ENCODE data around the gene RTN4. TPM values are rescaled to one million over a fixed set of nuclear protein-coding genes. Genes with fewer than 3 reads are reported as not detected.

Gene RTN4
- total and polyA plus RNA-seq, 5 donors from 2014 or later, result 84.2 to 151 (median 102) TPM

DNA sequence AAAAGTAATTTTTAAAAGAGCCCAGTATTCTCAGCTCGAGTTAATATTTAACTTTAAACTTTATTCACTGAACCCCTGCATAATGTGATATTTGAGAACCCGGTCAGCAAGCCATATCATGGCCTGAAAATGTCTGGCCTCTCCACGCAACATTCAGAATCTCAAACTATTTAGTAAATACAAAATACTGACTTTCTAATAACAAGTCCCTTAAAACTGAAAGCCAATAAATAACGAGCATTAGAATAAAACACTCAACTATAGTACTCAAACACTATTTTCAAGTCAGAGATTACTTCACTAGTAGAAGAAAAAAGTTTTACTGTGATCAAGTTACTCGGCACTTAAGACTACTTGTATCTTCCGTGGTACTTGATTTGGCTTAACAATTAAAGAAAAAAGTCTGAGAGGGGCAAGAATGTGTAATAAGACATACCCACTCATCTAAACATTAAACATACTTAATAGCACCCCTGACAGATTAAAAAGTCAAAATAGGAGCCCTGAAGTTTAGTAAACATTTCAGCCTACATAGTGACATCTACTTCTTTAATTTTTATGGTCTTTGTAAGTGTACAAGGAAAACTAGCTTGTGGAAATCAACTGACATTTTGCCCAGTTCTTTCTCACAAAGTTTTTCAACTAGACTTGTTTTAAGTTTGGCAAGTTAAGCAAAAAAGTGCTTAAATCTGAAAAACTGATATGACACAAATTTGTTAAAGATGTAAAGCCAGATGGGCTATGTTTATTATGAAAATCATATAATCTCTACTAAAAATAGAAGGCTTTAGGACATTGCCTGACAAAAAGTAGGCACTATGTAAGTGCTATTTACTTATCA lies 38.2 kb downstream of the RTN4 start:
- peak overlapping the region in 2 of 4 donors; percentile 44 to 79 for H3K4me3 Mint-ChIP-seq
- no peak for ATAC-seq (ENCODE audit: low read depth in 2 of 2)
- peak overlapping the region; percentile 34 to 95 (median 86) for H3K27ac Mint-ChIP-seq
- H3K27me3 Mint-ChIP-seq, result no peaks in the 10 kb centered on the region
- DNase-seq, result no peak
- Histone ChIP-seq H3K36me3 (ENCODE audit: control insufficient read depth, insufficient read depth, low read length) (no peaks in the 10 kb centered on the region), H3K27ac (ENCODE audit: insufficient read depth, low read length, poor library complexity, severe bottlenecking) (no peak overlapping the region), H3K27me3 (ENCODE audit: control insufficient read depth, insufficient read depth, low read length) (no peaks in the 10 kb centered on the region), H3K9me3 (ENCODE audit: control insufficient read depth in 2 of 2, low read length in 2 of 2) (no peaks in the 10 kb centered on the region), H3K4me3 (ENCODE audit: low read depth, low read length) (peak overlapping the region; percentile 38), H3K4me1 (ENCODE audit: control insufficient read depth, insufficient read depth, low read length, poor library complexity, severe bottlenecking) (peaks cover 47% of the 10 kb centered on the region)
- H3K9me3 Mint-ChIP-seq, result no peaks in the 10 kb centered on the region
- peaks cover 44 to 75% (median 60%) of the 10 kb centered on the region in 4 donors for H3K4me1 Mint-ChIP-seq
- H3K36me3 Mint-ChIP-seq, result no peaks in the 10 kb centered on the region

DNA sequence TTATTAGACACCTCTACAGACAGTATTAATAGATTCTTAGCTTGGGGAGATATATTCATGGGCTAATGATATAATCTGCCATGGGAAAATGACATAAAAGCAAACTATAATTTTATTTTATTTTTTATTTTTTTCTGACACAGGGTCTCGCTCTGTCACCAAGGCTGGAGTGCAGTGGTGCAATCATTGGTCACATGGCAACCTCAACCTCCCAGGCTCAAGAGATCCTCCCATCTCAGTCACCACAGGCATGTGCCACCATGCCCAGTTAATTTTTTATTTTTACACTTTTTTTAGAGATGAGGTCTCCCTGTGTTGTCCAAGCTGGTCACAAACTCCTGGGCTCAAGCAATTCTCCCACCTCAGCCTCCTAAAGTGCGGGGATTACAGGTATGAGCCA lies 39.3 kb downstream of the RTN4 start:
- Mint-ChIP-seq H3K36me3 (no peaks in the 10 kb centered on the region), H3K4me1 (peaks cover 54 to 84% (median 71%) of the 10 kb centered on the region in 4 donors), H3K9me3 (no peaks in the 10 kb centered on the region), H3K4me3 (peak overlapping the region; percentile 91 to 98 (median 93)), H3K27me3 (no peaks in the 10 kb centered on the region), H3K27ac (peak overlapping the region; percentile 86 to 95 (median 92))
- DNase-seq, result no peak
- peak overlapping the region; percentile 98 for H3K4me3 ChIP-seq (ENCODE audit: low read depth, low read length)
- ATAC-seq (ENCODE audit: low read depth in 2 of 2), result no peak
- no peaks in the 10 kb centered on the region for H3K27me3 ChIP-seq (ENCODE audit: control insufficient read depth, insufficient read depth, low read length)
- H3K27ac ChIP-seq (ENCODE audit: insufficient read depth, low read length, poor library complexity, severe bottlenecking), result peak overlapping the region; percentile 73
- peaks cover 57% of the 10 kb centered on the region for H3K4me1 ChIP-seq (ENCODE audit: control insufficient read depth, insufficient read depth, low read length, poor library complexity, severe bottlenecking)
- H3K36me3 ChIP-seq (ENCODE audit: control insufficient read depth, insufficient read depth, low read length), result no peaks in the 10 kb centered on the region
- H3K9me3 ChIP-seq (ENCODE audit: control insufficient read depth in 2 of 2, low read length in 2 of 2), result no peaks in the 10 kb centered on the region

DNA sequence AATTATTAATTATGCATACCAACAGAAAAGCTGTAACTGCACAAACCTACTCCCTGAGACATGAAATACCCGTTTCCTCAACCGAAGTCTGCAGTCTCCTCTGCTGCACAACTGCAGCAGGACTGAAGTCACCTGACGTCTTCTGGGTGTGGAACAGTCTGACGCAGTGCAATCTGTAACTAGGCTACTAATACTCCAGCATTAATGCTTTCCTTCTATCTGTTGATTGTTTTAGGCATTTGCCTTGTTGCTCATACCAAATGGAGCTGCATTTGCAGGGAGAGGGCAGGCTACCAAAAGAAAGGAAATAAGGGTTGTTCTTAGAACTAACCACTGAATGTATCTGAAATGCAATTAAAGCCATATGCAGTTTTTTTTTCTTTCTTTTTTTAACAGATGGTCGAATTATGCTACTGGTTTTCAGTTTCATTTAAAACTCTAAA lies 40.1 kb downstream of the RTN4 start:
- H3K4me1 Mint-ChIP-seq, result peaks cover 54 to 88% (median 71%) of the 10 kb centered on the region in 4 donors
- peaks cover 57% of the 10 kb centered on the region for H3K4me1 ChIP-seq (ENCODE audit: control insufficient read depth, insufficient read depth, low read length, poor library complexity, severe bottlenecking)

DNA sequence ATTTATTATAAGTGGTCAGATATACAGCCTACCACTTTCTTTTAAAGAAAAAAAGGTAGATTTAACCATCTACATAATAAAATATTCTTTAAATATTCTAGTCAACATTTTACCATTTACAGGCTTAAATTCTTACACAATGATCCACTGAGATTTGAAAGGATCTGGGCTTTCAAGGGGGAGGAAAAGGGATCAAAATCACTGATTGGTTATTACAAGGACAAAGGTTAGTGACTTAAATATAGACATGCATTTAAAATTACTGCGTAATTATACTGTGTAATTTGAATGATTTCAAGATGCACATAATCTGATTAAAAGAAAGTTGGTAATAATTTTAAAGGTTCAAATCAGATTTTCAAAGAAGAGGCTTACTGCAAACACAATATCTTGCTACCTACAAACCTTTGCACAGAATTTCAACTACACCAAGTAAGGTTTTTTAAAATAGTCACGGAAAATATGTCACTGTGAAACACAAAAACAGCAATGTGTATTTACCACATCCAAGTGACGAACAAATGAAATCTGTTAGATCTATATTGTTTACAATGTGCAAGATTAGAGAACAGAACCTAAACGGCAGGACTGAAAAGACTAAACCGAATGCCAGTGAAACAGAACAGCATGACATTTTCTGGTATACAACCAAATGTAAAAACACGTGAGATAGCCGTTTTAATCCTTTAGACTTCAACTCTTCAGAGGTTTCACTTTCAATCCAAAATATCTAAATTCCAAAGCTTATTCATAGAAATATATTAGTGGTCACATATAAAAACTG lies 40.8 kb downstream of the RTN4 start:
- Mint-ChIP-seq H3K27me3 (no peaks in the 10 kb centered on the region), H3K4me3 (peak overlapping the region; percentile 91 to 98 (median 93)), H3K27ac (peak overlapping the region; percentile 86 to 95 (median 92)), H3K4me1 (peaks cover 56 to 87% (median 72%) of the 10 kb centered on the region in 4 donors), H3K36me3 (peaks cover 4% of the 10 kb centered on the region), H3K9me3 (no peaks in the 10 kb centered on the region)
- no peaks in the 10 kb centered on the region for H3K27me3 ChIP-seq (ENCODE audit: control insufficient read depth, insufficient read depth, low read length)
- H3K36me3 ChIP-seq (ENCODE audit: control insufficient read depth, insufficient read depth, low read length), result no peaks in the 10 kb centered on the region
- peak; percentile 8 to 27 for ATAC-seq (ENCODE audit: low read depth in 2 of 2)
- H3K27ac ChIP-seq (ENCODE audit: insufficient read depth, low read length, poor library complexity, severe bottlenecking), result peak overlapping the region; percentile 73
- H3K4me3 ChIP-seq (ENCODE audit: low read depth, low read length), result peak overlapping the region; percentile 98
- H3K4me1 ChIP-seq (ENCODE audit: control insufficient read depth, insufficient read depth, low read length, poor library complexity, severe bottlenecking), result peaks cover 62% of the 10 kb centered on the region
- no peaks in the 10 kb centered on the region for H3K9me3 ChIP-seq (ENCODE audit: control insufficient read depth in 2 of 2, low read length in 2 of 2)
- peak in 2 of 3 donors; percentile 46 to 49 for DNase-seq

More for the DNA sequence above, 40.1 kb downstream of the RTN4 start:
- DNase-seq, result peak; percentile 17 to 82 (median 70)
- Histone ChIP-seq H3K4me3 (ENCODE audit: low read depth, low read length) (peak overlapping the region; percentile 98), H3K27me3 (ENCODE audit: control insufficient read depth, insufficient read depth, low read length) (no peaks in the 10 kb centered on the region), H3K36me3 (ENCODE audit: control insufficient read depth, insufficient read depth, low read length) (no peaks in the 10 kb centered on the region), H3K27ac (ENCODE audit: insufficient read depth, low read length, poor library complexity, severe bottlenecking) (peak overlapping the region; percentile 73), H3K9me3 (ENCODE audit: control insufficient read depth in 2 of 2, low read length in 2 of 2) (no peaks in the 10 kb centered on the region)
- Mint-ChIP-seq H3K27me3 (no peaks in the 10 kb centered on the region), H3K9me3 (no peaks in the 10 kb centered on the region), H3K36me3 (no peaks in the 10 kb centered on the region), H3K27ac (peak overlapping the region; percentile 86 to 95 (median 92)), H3K4me3 (peak overlapping the region; percentile 91 to 98 (median 93))
- ATAC-seq (ENCODE audit: low read depth in 2 of 2), result peak; percentile 94 to 95

DNA sequence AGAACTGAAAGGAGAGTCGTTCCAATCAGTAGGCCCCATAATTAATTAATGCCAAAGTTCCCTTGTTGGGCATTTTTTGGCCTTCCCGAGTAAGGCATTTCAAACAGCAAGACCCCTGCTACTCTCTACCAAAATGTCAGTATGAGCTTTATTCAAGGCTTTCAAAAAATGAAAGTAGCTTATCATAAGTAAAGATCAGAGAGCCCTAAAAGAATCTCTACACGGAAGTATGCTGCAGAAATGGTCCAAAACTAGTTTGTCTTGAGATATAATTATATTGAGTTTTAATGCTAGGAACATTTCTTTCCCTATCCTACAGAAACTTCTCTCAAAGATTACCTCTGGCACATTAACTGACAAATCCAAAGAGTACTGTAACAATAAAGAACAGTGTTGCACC lies 43.9 kb downstream of the RTN4 start:
- DNase-seq (peak in 2 of 3 donors; percentile 12 to 34), ATAC-seq (ENCODE audit: low read depth in 2 of 2) (no peak)
- Histone ChIP-seq H3K36me3 (ENCODE audit: control insufficient read depth, insufficient read depth, low read length) (no peaks in the 10 kb centered on the region), H3K27me3 (ENCODE audit: control insufficient read depth, insufficient read depth, low read length) (no peaks in the 10 kb centered on the region), H3K9me3 (ENCODE audit: control insufficient read depth in 2 of 2, low read length in 2 of 2) (no peaks in the 10 kb centered on the region), H3K27ac (ENCODE audit: insufficient read depth, low read length, poor library complexity, severe bottlenecking) (no peak overlapping the region), H3K4me3 (ENCODE audit: low read depth, low read length) (peak overlapping the region; percentile 98), H3K4me1 (ENCODE audit: control insufficient read depth, insufficient read depth, low read length, poor library complexity, severe bottlenecking) (peaks cover 49% of the 10 kb centered on the region)
- Mint-ChIP-seq H3K27me3 (no peaks in the 10 kb centered on the region), H3K27ac (peak overlapping the region; percentile 0 to 86 (median 55)), H3K4me1 (peaks cover 57 to 80% (median 68%) of the 10 kb centered on the region in 4 donors), H3K36me3 (peaks cover 4% of the 10 kb centered on the region), H3K9me3 (no peaks in the 10 kb centered on the region), H3K4me3 (peak overlapping the region; percentile 60 to 85 (median 70))

DNA sequence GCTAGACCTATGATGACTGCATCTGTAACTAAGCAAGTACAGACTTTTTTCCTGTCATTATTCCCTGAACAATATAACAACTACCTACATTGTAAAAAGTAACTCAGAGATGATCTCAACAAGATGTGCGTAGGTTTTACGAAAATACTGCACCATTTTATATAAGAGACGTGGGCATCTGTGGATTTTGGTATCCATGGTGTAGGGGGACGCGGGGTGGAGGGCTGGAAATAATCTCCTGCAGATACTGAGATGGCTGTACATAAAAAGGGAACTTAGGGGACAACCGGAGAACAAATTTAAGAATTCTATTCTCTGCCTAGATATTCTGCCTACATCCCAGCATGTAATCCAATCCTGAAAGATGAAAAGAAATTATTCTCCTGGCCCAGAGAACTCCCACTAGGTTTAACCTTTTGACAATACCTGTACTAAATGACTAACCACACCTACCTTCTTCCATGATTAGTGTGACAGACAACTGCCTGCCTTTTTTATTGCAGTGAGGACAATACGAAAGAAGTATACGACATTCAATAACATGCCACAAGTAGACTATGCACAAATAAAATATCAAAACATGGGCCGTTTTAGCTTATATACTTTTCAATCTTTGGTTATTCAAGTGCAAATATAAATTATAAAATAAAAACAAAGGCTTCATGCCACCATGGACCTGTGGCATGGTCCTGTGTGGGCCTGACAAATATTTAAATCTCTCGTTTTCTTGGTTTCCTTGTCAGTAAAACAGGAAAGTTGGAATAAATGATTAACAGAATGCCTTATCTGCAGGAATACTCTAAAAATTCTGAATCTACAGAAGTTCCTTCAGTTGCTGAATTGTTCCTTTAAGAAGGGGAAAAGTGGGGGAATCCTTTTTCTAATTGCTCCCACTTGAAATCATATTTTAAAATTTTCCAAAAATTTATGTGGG lies 46.3 kb downstream of the RTN4 start:
- H3K36me3 Mint-ChIP-seq, result peaks cover 4% of the 10 kb centered on the region

DNA sequence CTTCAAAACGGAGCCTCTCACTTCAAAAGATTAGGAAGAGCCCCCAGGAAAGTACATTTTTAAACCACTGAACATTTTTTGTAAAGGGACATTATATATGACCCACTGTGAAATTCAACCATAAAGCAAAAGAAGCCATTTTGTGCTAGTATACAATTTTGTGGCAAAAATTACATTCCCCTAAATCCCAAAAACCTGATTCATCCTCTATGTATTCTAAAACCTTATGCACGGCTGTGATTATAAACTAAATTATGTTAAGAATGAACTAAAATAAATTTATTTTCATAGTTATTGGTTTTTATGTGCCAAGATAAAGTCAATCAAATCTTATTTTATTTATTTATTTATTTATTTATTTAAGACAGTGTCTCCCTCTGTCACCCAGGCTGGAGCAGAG lies 48.5 kb downstream of the RTN4 start:
- Mint-ChIP-seq H3K4me1 (peaks cover 66 to 83% (median 76%) of the 10 kb centered on the region in 4 donors), H3K27me3 (no peaks in the 10 kb centered on the region), H3K36me3 (peaks cover 4% of the 10 kb centered on the region), H3K4me3 (no peak overlapping the region), H3K27ac (peak overlapping the region in 1 of 3 donors; percentile 92), H3K9me3 (no peaks in the 10 kb centered on the region)
- H3K4me1 ChIP-seq (ENCODE audit: control insufficient read depth, insufficient read depth, low read length, poor library complexity, severe bottlenecking), result peaks cover 40% of the 10 kb centered on the region
- no peaks in the 10 kb centered on the region for H3K27me3 ChIP-seq (ENCODE audit: control insufficient read depth, insufficient read depth, low read length)
- no peaks in the 10 kb centered on the region for H3K36me3 ChIP-seq (ENCODE audit: control insufficient read depth, insufficient read depth, low read length)
- no peak overlapping the region for H3K4me3 ChIP-seq (ENCODE audit: low read depth, low read length)
- no peak overlapping the region for H3K27ac ChIP-seq (ENCODE audit: insufficient read depth, low read length, poor library complexity, severe bottlenecking)
- DNase-seq, result no peak
- ATAC-seq (ENCODE audit: low read depth in 2 of 2), result no peak
- H3K9me3 ChIP-seq (ENCODE audit: control insufficient read depth in 2 of 2, low read length in 2 of 2), result no peaks in the 10 kb centered on the region

More for the DNA sequence above, 46.3 kb downstream of the RTN4 start:
- Mint-ChIP-seq H3K27me3 (no peaks in the 10 kb centered on the region), H3K4me3 (peak overlapping the region in 1 of 4 donors; percentile 4), H3K9me3 (no peaks in the 10 kb centered on the region), H3K4me1 (peaks cover 61 to 80% (median 70%) of the 10 kb centered on the region in 4 donors), H3K27ac (no peak overlapping the region)
- ATAC-seq (ENCODE audit: low read depth in 2 of 2), result no peak
- no peaks in the 10 kb centered on the region for H3K27me3 ChIP-seq (ENCODE audit: control insufficient read depth, insufficient read depth, low read length)
- DNase-seq, result no peak
- no peaks in the 10 kb centered on the region for H3K9me3 ChIP-seq (ENCODE audit: control insufficient read depth in 2 of 2, low read length in 2 of 2)
- H3K4me3 ChIP-seq (ENCODE audit: low read depth, low read length), result no peak overlapping the region
- no peaks in the 10 kb centered on the region for H3K36me3 ChIP-seq (ENCODE audit: control insufficient read depth, insufficient read depth, low read length)
- H3K4me1 ChIP-seq (ENCODE audit: control insufficient read depth, insufficient read depth, low read length, poor library complexity, severe bottlenecking), result peaks cover 48% of the 10 kb centered on the region
- H3K27ac ChIP-seq (ENCODE audit: insufficient read depth, low read length, poor library complexity, severe bottlenecking), result no peak overlapping the region

All from CD4-positive, CD25-positive, alpha-beta regulatory T cell (primary cell).